HG02852 (cell line): Measurements from ENCODE around the gene MAGEA1.
"Not testable (repeated sequence)": the region's sequence is repeated elsewhere in the genome, so short reads cannot be mapped to it uniquely, and the experiment has no call there.

Experiments used
- ATAC-seq: cut with Tn5 transposase; IDR thresholded peaks from one replicate; pipeline ENCODE4 v1.9.1; 2021; ENCODE audit warnings: mild to moderate bottlenecking, moderate library complexity; ENCODE audit not compliant: unreplicated experiment

MAGEA1 gene

GRCh38 chrX:153179131-153179530 lies at the start of gene MAGEA1:
TSS of gene MAGEA1 (plus strand) at chrX:153179284. CDS start at chrX:153182390, 3,106 bp downstream.
- ATAC-seq: no peak

GRCh38 chrX:153132924-153133323 lies 46.2 kb upstream of the MAGEA1 start:
- not testable (repeated sequence) for ATAC-seq

GRCh38 chrX:153139074-153139473 lies 40.0 kb upstream of the MAGEA1 start:
- not testable (repeated sequence) for ATAC-seq

- ATAC-seq: not testable (repeated sequence)
These were observed 32.8 kb upstream of the MAGEA1 start for GRCh38 chrX:153146288-153146687.

- ATAC-seq: no peak
These were observed 25.6 kb upstream of the MAGEA1 start for GRCh38 chrX:153153516-153153915.

- ATAC-seq: no peak
These were observed 21.6 kb upstream of the MAGEA1 start for GRCh38 chrX:153157450-153157849.

- no peak for ATAC-seq
These were observed 20.8 kb upstream of the MAGEA1 start for GRCh38 chrX:153158319-153158718.

GRCh38 chrX:153161952-153162351 lies 17.1 kb upstream of the MAGEA1 start:
- ATAC-seq: no peak

GRCh38 chrX:153164733-153165132 lies 14.4 kb upstream of the MAGEA1 start:
- ATAC-seq: no peak

- not testable (repeated sequence) for ATAC-seq
These were observed 10.7 kb upstream of the MAGEA1 start for GRCh38 chrX:153168423-153168822.

GRCh38 chrX:153181822-153182221 lies 2.7 kb downstream of the MAGEA1 start:
- no peak for ATAC-seq

- ATAC-seq: no peak
These were observed 5.7 kb downstream of the MAGEA1 start for GRCh38 chrX:153184787-153185186.

- no peak for ATAC-seq
These were observed 11.3 kb downstream of the MAGEA1 start for GRCh38 chrX:153190381-153190780.

GRCh38 chrX:153200462-153200861 lies 21.4 kb downstream of the MAGEA1 start:
- ATAC-seq: no peak

GRCh38 chrX:153206425-153207046 lies 27.5 kb downstream of the MAGEA1 start:
- ATAC-seq: no peak

GRCh38 chrX:153209347-153209746 lies 30.3 kb downstream of the MAGEA1 start:
- ATAC-seq: no peak

GRCh38 chrX:153214934-153215333 lies 35.9 kb downstream of the MAGEA1 start:
- ATAC-seq: no peak

GRCh38 chrX:153216926-153217325 lies 37.8 kb downstream of the MAGEA1 start:
- ATAC-seq: no peak

GRCh38 chrX:153225438-153226098 lies 46.5 kb downstream of the MAGEA1 start:
- no peak for ATAC-seq

- no peak for ATAC-seq
These were observed 47.5 kb downstream of the MAGEA1 start for GRCh38 chrX:153226344-153227185.
